Right renal cortex interstitium (tissue), 3 donors: Measurements from ENCODE around the gene HTT-AS. TPM values are rescaled to one million over a fixed set of nuclear protein-coding genes. Genes with fewer than 3 reads are reported as not detected.

Experiments used
- DNase-seq, 3 donors: peaks; one replicate each; pipeline ENCODE4 v3.0.0-alpha.2; 2013; ENCODE audit warnings: low read depth in 3 of 3, low spot score in 2 of 3
- polyA plus RNA-seq, 3 donors: library from polyadenylated mRNA; unstranded; fragments of 120-200 nt; gene quantifications; one replicate each; pipeline ENCODE4 v1.2.1, GENCODE V29; 2013; ENCODE audit not compliant: insufficient read length in 3 of 3

HTT-AS gene
- polyA plus RNA-seq, 3 donors, result not detected

- no peak for DNase-seq
Observed at GRCh38 chr4:3031357-3032082, 42.8 kb downstream of the HTT-AS start.

GRCh38 chr4:3030566-3031356 lies 43.6 kb downstream of the HTT-AS start:
- no peak for DNase-seq

- no peak for DNase-seq
Observed at GRCh38 chr4:3029464-3029863, 44.9 kb downstream of the HTT-AS start.

- no peak for DNase-seq
Observed at GRCh38 chr4:3026540-3026939, 47.8 kb downstream of the HTT-AS start.

- no peak for DNase-seq
Observed at GRCh38 chr4:3025881-3026280, 48.5 kb downstream of the HTT-AS start.

- no peak for DNase-seq
Observed at GRCh38 chr4:3022651-3023050, 51.7 kb downstream of the HTT-AS start.

GRCh38 chr4:3022112-3022511 lies 52.2 kb downstream of the HTT-AS start:
- no peak for DNase-seq

GRCh38 chr4:3021627-3022026 lies 52.7 kb downstream of the HTT-AS start:
- no peak for DNase-seq

- DNase-seq, result no peak
Observed at GRCh38 chr4:3021127-3021526, 53.2 kb downstream of the HTT-AS start.

- no peak for DNase-seq
Observed at GRCh38 chr4:3019145-3019846, 55.0 kb downstream of the HTT-AS start.

GRCh38 chr4:3017504-3017903 lies 56.8 kb downstream of the HTT-AS start:
- no peak for DNase-seq

GRCh38 chr4:3016961-3017360 lies 57.4 kb downstream of the HTT-AS start:
- DNase-seq, result no peak

- no peak for DNase-seq
Observed at GRCh38 chr4:3013839-3014350, 60.4 kb downstream of the HTT-AS start.

Other genes with a start within 250 kb of the HTT-AS start
- gene ADD1, start 230.7 kb downstream of the HTT-AS start, polyA plus RNA-seq, result 100 to 1,000 TPM; 224 to 234 (median 228) TPM
- gene NOP14, start 111.1 kb downstream of the HTT-AS start, polyA plus RNA-seq, result 10 to 100 TPM; 30.3 to 31.4 (median 30.5) TPM
- gene GRK4, start 111.0 kb downstream of the HTT-AS start, polyA plus RNA-seq, result 1 to 10 TPM; 5.9 to 8.2 (median 6.7) TPM
- gene HTT, start 143 bp upstream of the HTT-AS start, polyA plus RNA-seq, result 10 to 100 TPM; 28.8 to 37.8 (median 32.7) TPM
- gene MSANTD1, start 174.6 kb upstream of the HTT-AS start, polyA plus RNA-seq, result under 1 TPM; 0.29 to 0.42 (median 0.35) TPM
- 10 to 100 TPM; 33.3 to 36.2 (median 34.5) TPM for gene RGS12, start 218.5 kb upstream of the HTT-AS start, polyA plus RNA-seq